GM10248 (cell line): Measurements from ENCODE around the gene HNRNPH2.
A peak's percentile ranks its signal among the peaks of the same experiment; 100 is the strongest.

ENCODE experiments used
- CTCF ChIA-PET: fragments of 300-600 bp; sonication (Branson Sonifier 250); formaldehyde crosslinking; extraction: SDS; loops from one replicate; lab custom pipeline; 2021; ENCODE audit warnings: antibody characterized with exemption; lab: Yijun Ruan, JAX
- POLR2A ChIA-PET: fragments of 350-650 bp; sonication (Branson Sonifier 250); formaldehyde crosslinking; extraction: SDS; loops from one replicate; lab custom pipeline; 2020; ENCODE audit warnings: antibody characterized with exemption; lab: Yijun Ruan, JAX
- DNase-seq: peaks from one replicate; pipeline ENCODE4 v3.0.0; 2012; ENCODE audit errors: extremely low spot score
- CTCF ChIP-seq: IDR thresholded peaks from 2 replicates; pipeline ENCODE4 v1.5.1; 2012; ENCODE audit warnings: mild to moderate bottlenecking, low read depth; ENCODE audit errors: extremely low read depth, missing control alignments, control extremely low read depth

The HNRNPH2 gene

DNA sequence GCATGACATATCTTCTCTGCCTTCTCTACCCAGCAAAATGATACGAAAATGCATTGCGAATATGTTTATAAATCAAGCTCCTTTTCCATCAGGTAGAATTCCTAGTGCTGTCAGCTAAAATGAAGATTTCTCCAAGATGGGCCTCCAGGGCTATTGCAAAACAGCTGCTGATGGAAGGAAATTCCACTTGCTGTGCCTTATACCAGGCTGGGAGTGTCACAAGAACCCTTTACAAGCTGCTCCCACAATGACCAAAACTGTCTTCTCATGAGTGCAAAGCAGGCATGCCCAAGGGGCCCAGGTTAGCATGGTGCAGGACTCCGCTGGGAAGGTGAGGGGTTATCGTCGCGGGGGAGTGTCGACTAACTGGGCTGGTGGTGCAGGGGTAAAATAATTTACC, 8.7 kb downstream of the HNRNPH2 start:
- no peak for TF ChIP-seq CTCF
- ChIA-PET POLR2A (no interaction called here), CTCF (interaction anchor here (1.3 to 5.0 kb wide), 5 partner anchors 9 to 386 kb away, joined by 3 to 24 read pairs (median 5); no protein-coding TSS in a partner anchor)
- DNase-seq = no peak

DNA sequence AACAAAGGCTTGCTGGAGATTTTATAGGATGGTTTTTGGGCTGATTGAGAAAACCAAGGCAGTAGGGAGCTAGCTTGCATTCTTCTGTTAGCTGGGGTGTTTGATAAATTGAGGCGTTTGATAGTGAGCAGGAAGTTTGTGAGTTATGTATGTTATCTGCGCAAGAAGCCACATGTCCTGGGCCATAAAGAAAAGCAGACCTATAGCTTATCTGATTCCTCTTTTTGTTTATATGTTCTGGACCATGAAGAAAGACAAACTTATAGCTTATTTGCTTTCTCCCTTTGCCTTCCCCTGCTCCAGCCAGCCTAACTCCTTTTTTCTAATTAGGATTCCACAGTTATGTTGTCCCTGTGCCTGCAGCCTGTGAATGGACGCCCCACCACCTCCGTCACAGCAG, 9.2 kb downstream of the HNRNPH2 start:
- TF ChIP-seq CTCF = no peak
- no peak for DNase-seq
- POLR2A ChIA-PET = no interaction called here
- CTCF ChIA-PET = interaction anchor here (1.5 to 5.0 kb wide), 4 partner anchors 8 to 385 kb away, joined by 4 to 24 read pairs (median 4); no protein-coding TSS in a partner anchor

GRCh38 chrX:101417981-101418841, 10.2 kb downstream of the HNRNPH2 start:
- DNase-seq = peak; percentile 37
- POLR2A ChIA-PET = interaction anchor here (0.7 to 1.0 kb wide), 4 partner anchors 28 to 509 kb away, joined by 3 to 10 read pairs (median 4); partner anchors contain the start of gene RPL36A
- no peak for TF ChIP-seq CTCF
- CTCF ChIA-PET = interaction anchor here (1.5 to 1.7 kb wide), 2 partner anchors 9 to 384 kb away, joined by 4 read pairs; no protein-coding TSS in a partner anchor

GRCh38 chrX:101419489-101419888, 11.5 kb downstream of the HNRNPH2 start:
- CTCF ChIA-PET = no interaction called here
- POLR2A ChIA-PET = no interaction called here
- no peak for TF ChIP-seq CTCF
- DNase-seq = no peak

- no peak for DNase-seq
- ChIA-PET CTCF (interaction anchor here (0.7 to 1.5 kb wide), 2 partner anchors 12 to 15 kb away, joined by 3 to 10 read pairs; no protein-coding TSS in a partner anchor), POLR2A (no interaction called here)
- TF ChIP-seq CTCF = no peak
Observed at GRCh38 chrX:101427954-101428353, 19.9 kb downstream of the HNRNPH2 start.

DNA sequence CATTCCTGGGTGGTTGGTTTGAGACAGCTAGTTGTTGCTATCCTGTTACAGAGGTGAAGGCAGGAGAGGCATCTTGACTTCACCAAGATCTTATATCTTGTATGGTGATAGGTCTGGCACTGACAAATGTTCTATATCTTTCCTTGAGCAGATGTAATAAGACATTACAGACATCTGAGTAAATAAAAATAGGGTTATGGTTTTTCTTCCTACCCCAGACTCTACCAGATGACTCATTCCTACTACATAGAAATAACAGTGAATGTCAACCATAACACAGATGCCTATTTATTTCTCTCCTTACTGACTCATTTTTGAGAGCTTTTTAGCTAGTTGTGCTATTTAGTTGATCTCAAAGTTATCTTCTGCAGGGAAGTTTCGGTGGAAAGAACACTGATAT, 21.9 kb downstream of the HNRNPH2 start:
- no peak for TF ChIP-seq CTCF
- ChIA-PET POLR2A (no interaction called here), CTCF (no interaction called here)
- DNase-seq = no peak
